GM12865 (cell line): ENCODE data around the gene CCDC197.

Experiments used
- DNase-seq: peaks from one replicate; pipeline ENCODE4 v3.0.0; 2010; ENCODE audit warnings: low read depth
- H3K4me3 ChIP-seq: 2 replicates; pipeline ENCODE4 v1.5.1; 2011; ENCODE audit warnings: mild to moderate bottlenecking, low read depth, low read length, control low read depth
- TF ChIP-seq, protein P1 (sequence below): IDR thresholded peaks from 2 replicates; pipeline ENCODE4 v1.5.1; 2011; ENCODE audit warnings: low read length, control low read depth, low read depth, inconsistent platforms; ENCODE audit not compliant: insufficient read depth; ENCODE audit errors: missing control alignments

Gene CCDC197

DNA sequence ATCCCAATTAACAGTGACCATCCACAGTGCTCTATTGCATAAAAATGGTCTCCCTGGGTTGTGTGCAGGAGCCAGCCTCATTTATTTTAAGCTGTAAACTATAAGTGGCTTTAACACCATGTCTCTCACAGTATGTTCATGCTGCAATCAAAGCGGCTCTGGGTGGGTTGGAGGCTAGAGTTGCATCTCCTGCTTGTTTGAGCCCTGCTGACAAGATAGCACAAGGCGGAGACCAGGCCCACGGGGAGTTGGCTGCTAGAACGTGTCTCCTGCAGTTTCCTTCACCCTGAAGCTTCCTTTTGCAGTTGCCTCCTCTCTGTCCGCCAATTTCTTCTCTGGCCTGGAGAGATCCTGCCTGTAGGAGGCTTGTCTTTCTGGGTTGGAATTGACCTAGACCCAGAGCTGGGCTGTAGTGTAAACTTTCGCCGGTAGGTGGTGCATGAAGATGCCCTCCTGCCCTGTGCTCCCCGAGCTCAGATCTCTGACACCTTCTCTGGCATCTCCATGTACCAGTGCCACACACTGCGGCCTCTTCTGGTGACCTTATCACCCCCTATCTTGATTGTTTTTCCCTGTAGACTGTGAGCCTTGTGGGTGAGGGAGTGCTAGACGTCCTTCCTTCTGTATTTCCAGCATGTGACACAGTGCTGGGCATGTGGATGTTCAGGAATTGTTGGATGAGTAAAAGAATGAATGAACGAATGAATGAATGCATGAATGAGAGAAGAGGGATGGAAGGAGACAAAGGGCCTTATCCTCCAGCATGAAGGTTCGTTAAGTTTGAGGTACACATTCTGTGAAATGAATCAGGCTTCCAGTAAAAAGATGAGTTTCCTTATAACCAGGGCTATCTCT is 39.4 kb downstream of the CCDC197 start:
- no peak overlapping the region for H3K4me3 ChIP-seq
- TF ChIP-seq, protein P1, sequence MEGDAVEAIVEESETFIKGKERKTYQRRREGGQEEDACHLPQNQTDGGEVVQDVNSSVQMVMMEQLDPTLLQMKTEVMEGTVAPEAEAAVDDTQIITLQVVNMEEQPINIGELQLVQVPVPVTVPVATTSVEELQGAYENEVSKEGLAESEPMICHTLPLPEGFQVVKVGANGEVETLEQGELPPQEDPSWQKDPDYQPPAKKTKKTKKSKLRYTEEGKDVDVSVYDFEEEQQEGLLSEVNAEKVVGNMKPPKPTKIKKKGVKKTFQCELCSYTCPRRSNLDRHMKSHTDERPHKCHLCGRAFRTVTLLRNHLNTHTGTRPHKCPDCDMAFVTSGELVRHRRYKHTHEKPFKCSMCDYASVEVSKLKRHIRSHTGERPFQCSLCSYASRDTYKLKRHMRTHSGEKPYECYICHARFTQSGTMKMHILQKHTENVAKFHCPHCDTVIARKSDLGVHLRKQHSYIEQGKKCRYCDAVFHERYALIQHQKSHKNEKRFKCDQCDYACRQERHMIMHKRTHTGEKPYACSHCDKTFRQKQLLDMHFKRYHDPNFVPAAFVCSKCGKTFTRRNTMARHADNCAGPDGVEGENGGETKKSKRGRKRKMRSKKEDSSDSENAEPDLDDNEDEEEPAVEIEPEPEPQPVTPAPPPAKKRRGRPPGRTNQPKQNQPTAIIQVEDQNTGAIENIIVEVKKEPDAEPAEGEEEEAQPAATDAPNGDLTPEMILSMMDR: peak; percentile 86
- DNase-seq: peak; percentile 80

DNA sequence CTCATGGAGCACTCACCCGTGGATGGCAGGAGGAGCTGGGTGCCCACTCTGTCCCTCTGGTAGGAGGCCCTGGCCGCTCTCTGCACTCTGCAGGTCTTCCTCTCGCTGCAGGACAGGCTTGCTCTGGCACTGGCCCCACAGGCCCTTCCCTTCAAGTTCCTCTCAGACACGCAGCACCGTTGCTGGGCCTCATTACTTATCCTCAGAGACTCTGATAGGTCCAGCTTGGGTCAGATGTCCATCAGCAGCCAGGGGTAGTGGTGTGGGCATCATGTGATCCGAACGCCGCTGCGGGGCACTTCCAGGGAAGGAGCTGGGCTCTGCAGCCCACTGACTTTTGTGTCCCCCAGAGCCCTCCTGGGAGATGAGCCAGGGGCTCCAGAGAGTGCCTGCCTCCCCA is 40.9 kb downstream of the CCDC197 start:
- H3K4me3 ChIP-seq: no peak overlapping the region
- no peak for DNase-seq
- TF ChIP-seq, protein P1: no peak

DNA sequence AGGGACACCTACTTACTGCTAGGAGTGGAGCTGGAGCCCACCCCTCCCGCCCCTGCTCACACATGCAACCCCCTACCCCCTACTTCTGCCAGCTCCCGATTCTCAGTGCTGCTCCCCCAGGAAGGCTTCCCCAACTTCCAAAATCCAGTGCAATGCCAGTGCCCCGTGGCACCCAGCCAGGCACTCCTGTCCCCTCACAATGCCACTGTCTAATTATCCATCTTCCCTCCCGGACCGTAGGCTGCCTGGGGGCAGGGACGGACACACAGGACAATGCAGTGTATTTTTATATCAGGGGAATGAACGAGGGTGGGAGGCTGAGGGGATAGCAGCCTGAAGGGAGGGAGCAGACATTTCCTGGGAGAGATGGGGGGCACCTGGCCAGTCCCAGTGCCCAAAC is 41.4 kb downstream of the CCDC197 start:
- DNase-seq: no peak
- no peak overlapping the region for H3K4me3 ChIP-seq
- TF ChIP-seq, protein P1: no peak

DNA sequence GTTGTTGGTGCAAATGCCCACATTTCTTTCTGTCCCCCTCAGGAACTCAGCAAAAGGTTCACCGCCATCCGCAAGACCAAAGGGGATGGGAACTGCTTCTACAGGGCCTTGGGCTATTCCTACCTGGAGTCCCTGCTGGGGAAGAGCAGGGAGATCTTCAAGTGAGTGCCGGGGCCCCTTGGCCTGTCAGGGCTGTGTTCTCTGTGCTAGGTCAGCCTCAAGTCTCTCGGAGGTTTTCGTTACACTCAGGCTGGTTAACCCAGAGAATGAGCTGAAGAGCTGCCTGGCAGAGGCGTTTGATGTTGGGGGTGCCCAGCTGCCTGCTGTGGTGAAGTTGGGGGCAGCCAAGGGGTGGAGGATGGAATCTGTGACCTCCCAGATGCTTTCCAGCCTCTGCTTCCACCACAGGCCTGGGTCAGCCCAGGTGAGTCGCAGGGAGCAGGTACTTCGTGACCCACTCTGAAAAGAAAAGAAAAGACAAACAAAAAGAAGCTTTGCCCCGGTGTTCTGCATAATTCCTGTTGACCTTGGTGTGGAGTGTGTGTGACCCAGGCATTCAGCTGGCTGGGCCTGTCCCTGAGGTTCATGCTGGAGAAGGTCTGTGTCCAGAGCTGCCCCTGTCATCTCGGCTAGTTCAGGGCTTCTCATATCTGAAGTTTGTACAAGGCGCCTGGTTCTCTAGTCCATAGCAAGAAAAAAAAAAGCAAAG is 42.0 kb downstream of the CCDC197 start:
- TF ChIP-seq, protein P1: no peak
- no peak overlapping the region for H3K4me3 ChIP-seq
- no peak for DNase-seq

DNA sequence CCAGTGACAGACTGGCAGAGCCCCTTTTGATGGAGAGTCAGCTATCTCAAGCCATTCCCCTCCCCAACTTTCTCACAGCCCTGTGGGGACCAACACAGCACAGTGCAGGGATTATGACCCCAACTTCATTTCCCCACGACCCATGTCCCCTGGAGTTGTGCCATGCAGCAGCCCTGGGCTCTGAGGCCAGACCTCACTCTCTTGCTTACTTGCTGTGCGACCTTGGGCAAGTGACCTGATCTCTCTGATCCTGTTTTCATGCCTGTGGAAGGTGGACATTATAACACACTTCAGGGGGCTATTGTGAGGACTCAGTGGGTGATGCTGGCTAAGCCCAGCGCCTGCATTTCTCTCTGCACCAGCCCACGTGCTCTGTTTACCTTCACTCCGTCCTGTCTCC is 43.1 kb downstream of the CCDC197 start:
- TF ChIP-seq, protein P1: no peak
- DNase-seq: no peak
- H3K4me3 ChIP-seq: no peak overlapping the region

DNA sequence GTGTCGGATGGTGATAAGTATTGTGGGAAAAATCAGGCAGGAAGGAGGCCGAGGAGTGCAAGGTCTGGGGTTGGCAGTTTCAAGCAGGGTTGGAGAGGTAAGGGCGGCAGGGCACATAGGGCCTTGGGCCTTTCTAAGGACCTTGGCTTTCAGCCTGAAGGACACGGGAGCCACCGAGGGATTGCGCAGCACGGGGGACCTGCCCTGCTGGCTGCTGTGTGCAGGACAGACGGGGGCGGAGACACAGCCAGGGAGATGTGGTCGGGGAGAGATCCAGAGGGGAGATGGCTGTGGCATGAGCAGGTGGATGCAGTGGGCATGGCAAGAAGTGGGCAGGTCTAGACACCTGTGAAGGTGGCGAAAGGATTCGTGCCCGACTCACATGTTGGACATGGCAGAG is 43.7 kb downstream of the CCDC197 start:
- DNase-seq: no peak
- no peak overlapping the region for H3K4me3 ChIP-seq
- TF ChIP-seq, protein P1: no peak
